Caco-2 (cell line): ENCODE results near the gene ENPP1. TPM values are rescaled to one million over a fixed set of nuclear protein-coding genes. Genes with fewer than 3 reads are reported as not detected.

ENCODE experiments used
- BruUV-seq: library from RNA; stranded (reverse); fragments of 400-500 nt; replicated peaks from 2 replicates; lab custom pipeline; 2021; lab: Mats Ljungman, UMichigan
- CTCF ChIA-PET: fragments of 300-600 bp; sonication (Branson Sonifier 250); formaldehyde crosslinking; loops from one replicate; lab custom pipeline; 2022; ENCODE audit warnings: antibody characterized with exemption; lab: Charles Lee
- POLR2A ChIA-PET: fragments of 300-600 bp; sonication (Branson Sonifier 250); formaldehyde crosslinking; loops from one replicate; lab custom pipeline; 2022; ENCODE audit warnings: antibody characterized with exemption; lab: Charles Lee
- DNase-seq, 2 experiments: peaks; one replicate each; pipeline versions ENCODE4 v3.0.0 to v3.0.0-alpha.2; 2020 to 2022
- H3K27me3 ChIP-seq: replicated peaks from 2 replicates; pipeline ENCODE4 v1.6.0; 2011; ENCODE audit warnings: low read length; ENCODE audit not compliant: control insufficient read depth, insufficient read depth
- H3K36me3 ChIP-seq: 2 replicates; pipeline ENCODE4 v1.5.1; 2011; ENCODE audit warnings: low read length; ENCODE audit not compliant: control insufficient read depth, insufficient read depth
- H3K4me1 ChIP-seq: fragments of 250-450 bp; sonication (Bioruptor Pico); 2 replicates; pipeline ENCODE4 v1.5.1; 2020; ENCODE audit warnings: mild to moderate bottlenecking
- H3K4me3 ChIP-seq: 2 replicates; pipeline ENCODE4 v1.5.1; 2011; ENCODE audit warnings: low read depth, mild to moderate bottlenecking, control low read depth, low read length
- H3K9me3 ChIP-seq: fragments of 250-450 bp; sonication (Bioruptor Pico); 2 replicates; pipeline ENCODE4 v1.5.1; 2020; ENCODE audit warnings: mild to moderate bottlenecking, moderate library complexity
- H3K27ac Mint-ChIP-seq: one replicate; pipeline ENCODE4 v1.8.0; 2022; ENCODE audit warnings: mixed read lengths; ENCODE audit not compliant: unreplicated experiment
- H3K27me3 Mint-ChIP-seq: one replicate; pipeline ENCODE4 v1.8.0; 2022; ENCODE audit warnings: mixed read lengths; ENCODE audit not compliant: insufficient read depth, unreplicated experiment
- H3K36me3 Mint-ChIP-seq: one replicate; pipeline ENCODE4 v1.8.0; 2022; ENCODE audit warnings: mild to moderate bottlenecking, mixed read lengths; ENCODE audit not compliant: insufficient read depth, unreplicated experiment
- H3K4me1 Mint-ChIP-seq: one replicate; pipeline ENCODE4 v1.8.0; 2022; ENCODE audit warnings: low read depth, mixed read lengths; ENCODE audit not compliant: unreplicated experiment
- H3K4me3 Mint-ChIP-seq: one replicate; pipeline ENCODE4 v1.8.0; 2022; ENCODE audit warnings: mild to moderate bottlenecking, moderate library complexity, mixed read lengths; ENCODE audit not compliant: unreplicated experiment
- H3K9me3 Mint-ChIP-seq: one replicate; pipeline ENCODE4 v1.8.0; 2022; ENCODE audit warnings: mixed read lengths; ENCODE audit not compliant: unreplicated experiment
- intact Hi-C: fragments of 100-400 bp; cut with micrococcal nuclease; formaldehyde crosslinking; loops from one replicate; pipeline ENCODE4 v1.10.0; 2022; ENCODE audit not compliant: unreplicated experiment
- total RNA-seq: library from RNA; stranded (reverse); gene quantifications from 2 replicates; pipeline ENCODE4 v1.2.3, GENCODE V29; 2022
- TF ChIP-seq, protein P1 (sequence below), 2 experiments: fragments of 200-600 bp in 1 of 2; IDR thresholded peaks; 1 replicate in 1 of 2; 2 replicates in 1 of 2; pipeline versions ENCODE4 v1.5.1 to v1.8.0; 2011 to 2022; ENCODE audit warnings: antibody characterized with exemption in 1 of 2, control low read depth in 1 of 2, inconsistent platforms in 1 of 2, low read depth in 1 of 2, low read length in 1 of 2, mild to moderate bottlenecking in 1 of 2, moderate library complexity in 1 of 2; ENCODE audit not compliant: insufficient read depth in 1 of 2, severe bottlenecking in 1 of 2, unreplicated experiment in 1 of 2

ENPP1 gene
- total RNA-seq, 1 experiment from 2014 or later, result 4.8 TPM

GRCh38 chr6:131764350-131764749, 43.5 kb upstream of the ENPP1 start:
- TF ChIP-seq, protein P1, sequence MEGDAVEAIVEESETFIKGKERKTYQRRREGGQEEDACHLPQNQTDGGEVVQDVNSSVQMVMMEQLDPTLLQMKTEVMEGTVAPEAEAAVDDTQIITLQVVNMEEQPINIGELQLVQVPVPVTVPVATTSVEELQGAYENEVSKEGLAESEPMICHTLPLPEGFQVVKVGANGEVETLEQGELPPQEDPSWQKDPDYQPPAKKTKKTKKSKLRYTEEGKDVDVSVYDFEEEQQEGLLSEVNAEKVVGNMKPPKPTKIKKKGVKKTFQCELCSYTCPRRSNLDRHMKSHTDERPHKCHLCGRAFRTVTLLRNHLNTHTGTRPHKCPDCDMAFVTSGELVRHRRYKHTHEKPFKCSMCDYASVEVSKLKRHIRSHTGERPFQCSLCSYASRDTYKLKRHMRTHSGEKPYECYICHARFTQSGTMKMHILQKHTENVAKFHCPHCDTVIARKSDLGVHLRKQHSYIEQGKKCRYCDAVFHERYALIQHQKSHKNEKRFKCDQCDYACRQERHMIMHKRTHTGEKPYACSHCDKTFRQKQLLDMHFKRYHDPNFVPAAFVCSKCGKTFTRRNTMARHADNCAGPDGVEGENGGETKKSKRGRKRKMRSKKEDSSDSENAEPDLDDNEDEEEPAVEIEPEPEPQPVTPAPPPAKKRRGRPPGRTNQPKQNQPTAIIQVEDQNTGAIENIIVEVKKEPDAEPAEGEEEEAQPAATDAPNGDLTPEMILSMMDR (IDR thresholded peaks at IDR 0.05; ENCODE audit: insufficient read depth in 1 of 2, low read depth in 1 of 2, low read length in 1 of 2, severe bottlenecking in 1 of 2, unreplicated experiment in 1 of 2), result no peak
- DNase-seq, result no peak
- H3K27ac Mint-ChIP-seq, result no peak overlapping the region
- no peaks in the 10 kb centered on the region for H3K36me3 Mint-ChIP-seq
- H3K27me3 Mint-ChIP-seq, result peaks cover 5% of the 10 kb centered on the region
- H3K4me1 Mint-ChIP-seq, result no peaks in the 10 kb centered on the region
- H3K9me3 ChIP-seq, result no peaks in the 10 kb centered on the region
- no peaks in the 10 kb centered on the region for H3K36me3 ChIP-seq
- H3K4me1 ChIP-seq, result no peaks in the 10 kb centered on the region
- no TSS peak for BruUV-seq
- no peak overlapping the region for H3K4me3 Mint-ChIP-seq
- H3K27me3 ChIP-seq, result no peaks in the 10 kb centered on the region
- ChIA-PET CTCF (no interaction called here), POLR2A (no interaction called here)
- no peaks in the 10 kb centered on the region for H3K9me3 Mint-ChIP-seq
- H3K4me3 ChIP-seq, result no peak overlapping the region
- intact Hi-C loops, result no loop called here

- ChIA-PET POLR2A (no interaction called here), CTCF (no interaction called here)
- intact Hi-C loops, result no loop called here
- TF ChIP-seq, protein P1 (IDR thresholded peaks at IDR 0.05; ENCODE audit: insufficient read depth in 1 of 2, low read depth in 1 of 2, low read length in 1 of 2, severe bottlenecking in 1 of 2, unreplicated experiment in 1 of 2), result no peak
- Mint-ChIP-seq H3K4me3 (no peak overlapping the region), H3K9me3 (no peaks in the 10 kb centered on the region), H3K36me3 (no peaks in the 10 kb centered on the region), H3K4me1 (no peaks in the 10 kb centered on the region), H3K27ac (no peak overlapping the region), H3K27me3 (no peaks in the 10 kb centered on the region)
- Histone ChIP-seq H3K4me3 (no peak overlapping the region), H3K9me3 (no peaks in the 10 kb centered on the region), H3K27me3 (no peaks in the 10 kb centered on the region), H3K4me1 (no peaks in the 10 kb centered on the region), H3K36me3 (no peaks in the 10 kb centered on the region)
- DNase-seq, result no peak
- no TSS peak for BruUV-seq
Measured at GRCh38 chr6:131765081-131765803, 42.6 kb upstream of the ENPP1 start.

- intact Hi-C loops, result no loop called here
Measured at GRCh38 chr6:131765804-131766135, 42.0 kb upstream of the ENPP1 start.

More at GRCh38 chr6:131765804-131766135, 42.0 kb upstream of the ENPP1 start:
- ChIA-PET CTCF (no interaction called here), POLR2A (no interaction called here)
- Mint-ChIP-seq H3K36me3 (no peaks in the 10 kb centered on the region), H3K4me3 (no peak overlapping the region), H3K9me3 (no peaks in the 10 kb centered on the region), H3K4me1 (no peaks in the 10 kb centered on the region), H3K27ac (no peak overlapping the region), H3K27me3 (peaks cover 3% of the 10 kb centered on the region)
- H3K9me3 ChIP-seq, result no peaks in the 10 kb centered on the region
- no TSS peak for BruUV-seq
- DNase-seq, result no peak
- TF ChIP-seq, protein P1 (IDR thresholded peaks at IDR 0.05; ENCODE audit: insufficient read depth in 1 of 2, low read depth in 1 of 2, low read length in 1 of 2, severe bottlenecking in 1 of 2, unreplicated experiment in 1 of 2), result no peak
- no peaks in the 10 kb centered on the region for H3K36me3 ChIP-seq
- H3K4me3 ChIP-seq, result no peak overlapping the region
- H3K4me1 ChIP-seq, result no peaks in the 10 kb centered on the region
- no peaks in the 10 kb centered on the region for H3K27me3 ChIP-seq
